T-helper 2 cell treated with Interferon-gamma antibody and Interleukin-4, amounts not matched to agents 100 ng/mL and 5 ng/mL, for 36 hours (primary cell): ENCODE results near the gene SAMD14. TPM values are rescaled to one million over a fixed set of nuclear protein-coding genes. Genes with fewer than 3 reads are reported as not detected.

ENCODE experiments used
- intact Hi-C: fragments of 100-400 bp; cut with micrococcal nuclease; formaldehyde crosslinking; loops from one replicate; pipeline ENCODE4 v1.15.1; 2023
- total RNA-seq: library from RNA; stranded (reverse); gene quantifications from 2 replicates; pipeline ENCODE4 v1.2.3, GENCODE V29; 2022

Gene SAMD14
- total RNA-seq, 1 donor from 2014 or later = 0.98 TPM

GRCh38 chr17:50134206-50135110 lies 4.5 kb upstream of the SAMD14 start:
- intact Hi-C loops = no loop called here

GRCh38 chr17:50133769-50134099 lies 3.8 kb upstream of the SAMD14 start:
- intact Hi-C loops = no loop called here

DNA sequence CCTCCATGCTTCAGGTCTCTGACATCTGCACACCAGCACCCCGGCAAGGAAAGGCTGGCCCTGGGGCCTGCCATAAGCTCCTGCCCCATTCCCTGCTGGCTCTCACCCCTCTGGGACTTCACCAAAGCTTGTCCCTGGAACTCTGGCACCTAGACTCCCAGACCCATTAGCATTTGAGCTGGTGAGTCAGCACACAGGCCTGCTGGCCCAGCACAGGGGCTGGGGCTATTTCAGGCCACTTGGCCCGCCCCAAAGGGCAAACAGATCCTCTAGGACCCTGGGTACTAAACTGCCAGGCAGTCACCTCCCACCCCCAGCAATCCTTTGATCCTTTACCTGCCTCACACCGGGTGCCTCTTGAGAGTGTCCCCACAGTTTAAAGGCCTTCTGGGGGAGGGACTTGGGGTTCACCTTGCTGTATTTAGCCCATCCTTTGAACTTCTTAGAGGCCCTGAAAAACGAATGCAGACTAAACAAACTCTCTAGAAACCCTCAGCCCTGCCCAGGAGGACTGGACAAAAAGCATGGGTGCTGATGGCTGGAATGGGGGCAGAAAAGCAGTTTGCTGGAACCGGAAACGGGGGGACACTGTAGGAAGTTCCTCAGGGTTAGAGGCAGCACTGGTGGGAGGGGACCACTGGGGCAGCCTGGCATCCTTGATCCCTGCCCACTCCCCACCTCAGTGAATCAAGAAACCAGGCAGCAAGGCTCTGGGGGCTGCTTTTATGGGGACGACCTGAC lies 3.2 kb upstream of the SAMD14 start:
- intact Hi-C loops = no loop called here

GRCh38 chr17:50132104-50132794 lies 2.3 kb upstream of the SAMD14 start:
- intact Hi-C loops = loop anchor here (1.0 kb wide), 1 partner anchor 8 kb away; no protein-coding TSS in a partner anchor

DNA sequence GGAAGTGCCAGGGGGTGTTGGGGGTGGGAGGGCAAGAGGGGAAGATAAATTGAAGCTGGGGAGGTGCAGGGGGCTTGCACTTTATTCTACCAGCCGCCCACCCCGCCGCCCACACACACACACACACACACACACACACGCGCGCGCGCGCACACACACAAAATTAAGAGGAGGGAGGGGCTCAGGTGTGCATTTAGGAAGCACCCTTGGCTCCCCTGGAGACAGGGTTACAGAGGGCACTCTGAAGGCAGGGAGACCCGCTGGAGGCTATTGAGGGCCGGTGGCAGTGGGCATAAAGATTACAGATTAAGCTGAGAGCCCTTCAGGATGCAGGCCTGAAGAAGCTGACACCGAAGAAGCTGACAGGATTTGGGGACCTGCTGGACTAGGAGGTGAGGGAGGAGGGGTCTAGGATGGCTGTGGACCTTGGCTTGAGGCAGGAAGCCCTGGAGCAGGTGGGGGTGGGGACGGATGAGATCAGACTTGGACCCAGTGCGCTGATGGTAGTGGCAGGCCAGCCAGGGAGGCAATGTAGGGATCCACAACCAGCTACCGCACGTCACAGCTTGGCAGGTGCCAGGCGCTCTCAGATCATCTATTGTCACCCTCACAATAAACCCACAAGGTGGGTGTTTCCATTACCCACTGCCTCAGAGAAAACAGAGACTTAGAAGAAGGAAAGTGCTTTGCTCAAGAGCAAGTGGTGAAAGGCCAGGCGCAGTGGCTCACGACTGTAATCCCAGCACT lies 772 bp upstream of the SAMD14 start:
- intact Hi-C loops = no loop called here

- intact Hi-C loops = loop anchor here (5.0 kb wide), 1 partner anchor 53 kb away; no protein-coding TSS in a partner anchor
Observed at GRCh38 chr17:50129353-50129727, 620 bp downstream of the SAMD14 start.

- intact Hi-C loops = loop anchor here (5.0 kb wide), 1 partner anchor 54 kb away; no protein-coding TSS in a partner anchor
Observed at GRCh38 chr17:50128441-50129352, 1.3 kb downstream of the SAMD14 start.

GRCh38 chr17:50127697-50128361 lies 2.1 kb downstream of the SAMD14 start:
- intact Hi-C loops = loop anchor here (5.0 kb wide), 1 partner anchor 54 kb away; no protein-coding TSS in a partner anchor

GRCh38 chr17:50125420-50125997 lies 4.5 kb downstream of the SAMD14 start:
- intact Hi-C loops = loop anchor here (5.0 kb wide), 1 partner anchor 57 kb away; no protein-coding TSS in a partner anchor

GRCh38 chr17:50123649-50124349 lies 6.2 kb downstream of the SAMD14 start:
- intact Hi-C loops = no loop called here

DNA sequence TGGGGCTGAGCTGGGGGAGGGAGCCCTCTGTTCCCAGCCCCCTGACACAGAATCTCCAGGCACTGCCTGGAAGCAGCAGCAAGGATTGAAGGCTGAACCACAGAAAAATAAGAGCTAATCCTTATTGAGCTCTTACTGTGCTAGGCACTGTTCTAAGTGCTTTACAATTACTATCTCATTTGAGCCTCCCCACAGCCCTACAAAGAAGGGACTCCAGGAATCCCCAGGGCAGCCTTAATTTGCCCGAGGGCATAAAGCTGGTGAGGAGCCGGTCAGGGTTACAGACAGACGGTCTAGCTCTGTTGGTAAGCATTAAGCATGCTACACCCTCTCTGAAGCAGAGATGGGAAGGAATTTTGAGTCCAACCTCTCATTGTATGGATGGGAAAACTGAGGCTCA lies 7.0 kb downstream of the SAMD14 start:
- intact Hi-C loops = no loop called here

DNA sequence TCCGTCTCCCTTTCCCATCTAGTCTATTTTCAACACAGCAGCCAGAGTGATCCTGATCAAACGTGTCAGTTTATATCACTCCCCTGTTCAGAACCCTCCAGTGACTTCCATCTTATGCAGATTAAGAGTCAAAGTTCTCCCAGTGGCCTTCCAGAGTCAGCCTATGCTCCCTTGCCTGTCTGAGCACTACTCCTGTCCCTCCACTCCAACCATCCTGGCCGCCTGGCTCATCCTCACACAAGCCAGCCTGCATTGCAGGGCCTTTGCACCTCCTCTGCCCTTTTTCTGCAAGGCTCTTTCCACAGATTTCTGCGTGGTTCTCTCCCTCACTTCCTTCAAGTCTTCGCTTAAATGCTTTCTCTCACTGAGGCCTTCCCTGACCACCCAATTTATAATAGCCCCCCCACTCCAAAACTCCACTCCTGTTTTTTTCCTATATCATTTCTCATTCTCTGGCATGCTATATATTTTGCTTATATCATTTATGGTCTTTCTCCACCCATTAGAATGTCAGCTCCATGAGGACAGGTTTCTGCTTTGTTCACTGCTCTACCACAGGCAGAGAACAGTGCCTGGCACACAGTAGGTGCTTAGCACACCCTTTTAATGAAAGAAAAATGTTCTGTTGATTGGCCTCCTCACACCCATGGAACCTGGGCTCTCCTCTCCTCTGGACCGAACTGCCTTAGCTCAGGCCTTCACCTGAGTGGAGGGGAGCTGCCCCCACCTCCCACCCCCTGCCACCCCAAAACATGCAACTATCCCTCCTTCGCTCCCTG lies 9.3 kb downstream of the SAMD14 start:
- intact Hi-C loops = no loop called here

GRCh38 chr17:50118828-50119218 lies 11.1 kb downstream of the SAMD14 start:
- intact Hi-C loops = loop anchor here (10.0 kb wide), 1 partner anchor 156 kb away; the partner anchor contains the start of gene TMEM92

GRCh38 chr17:50118076-50118827 lies 11.7 kb downstream of the SAMD14 start:
- intact Hi-C loops = loop anchor here (10.0 kb wide), 1 partner anchor 157 kb away; the partner anchor contains the start of gene TMEM92

- intact Hi-C loops = loop anchor here (2.0 to 10.0 kb wide), 2 partner anchors 43 to 157 kb away; partner anchors contain the start of gene TMEM92
Observed at GRCh38 chr17:50117202-50118051, 12.5 kb downstream of the SAMD14 start.
